Choroid plexus epithelial cell (primary cell): ENCODE results near the gene TXLNB.
A peak's percentile ranks its signal among the peaks of the same experiment; 100 is the strongest.
"Not testable (repeated sequence)": the region's sequence is repeated elsewhere in the genome, so short reads cannot be mapped to it uniquely, and the experiment has no call there.

Source experiments
- DNase-seq: peaks from one replicate; pipeline ENCODE4 v3.0.0-alpha.2; 2010; ENCODE audit warnings: low read depth
- H3K4me3 ChIP-seq: 2 replicates; pipeline ENCODE4 v1.5.1; 2011; ENCODE audit warnings: low read depth, mild to moderate bottlenecking, control low read depth, low read length, moderate library complexity
- TF ChIP-seq, protein P1 (sequence below): conservative IDR thresholded peaks from 2 replicates; pipeline ENCODE4 v1.5.1; 2011; ENCODE audit warnings: low read depth, mild to moderate bottlenecking, control low read depth, inconsistent platforms, low read length, moderate library complexity

The TXLNB gene

DNA sequence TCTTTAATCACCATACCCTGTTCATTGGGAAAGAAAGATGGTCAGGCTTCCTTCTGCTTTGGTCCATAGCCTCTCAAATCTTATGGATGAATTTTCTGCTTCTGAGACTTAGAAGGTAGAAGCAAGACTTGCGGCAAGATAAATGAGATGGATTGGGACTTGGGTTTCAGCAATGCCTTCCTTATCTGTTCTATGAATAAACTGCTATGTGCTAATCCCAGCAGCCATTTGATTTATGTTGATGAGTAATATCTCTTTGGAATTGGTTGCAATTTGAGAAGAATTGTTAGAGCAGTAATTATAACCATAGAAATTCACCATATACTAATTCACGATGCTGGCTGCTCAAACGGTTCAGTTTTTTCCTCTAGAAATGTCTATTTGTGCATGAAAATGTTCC lies 48.3 kb downstream of the TXLNB start:
- H3K4me3 ChIP-seq, result no peak overlapping the region
- TF ChIP-seq, protein P1, sequence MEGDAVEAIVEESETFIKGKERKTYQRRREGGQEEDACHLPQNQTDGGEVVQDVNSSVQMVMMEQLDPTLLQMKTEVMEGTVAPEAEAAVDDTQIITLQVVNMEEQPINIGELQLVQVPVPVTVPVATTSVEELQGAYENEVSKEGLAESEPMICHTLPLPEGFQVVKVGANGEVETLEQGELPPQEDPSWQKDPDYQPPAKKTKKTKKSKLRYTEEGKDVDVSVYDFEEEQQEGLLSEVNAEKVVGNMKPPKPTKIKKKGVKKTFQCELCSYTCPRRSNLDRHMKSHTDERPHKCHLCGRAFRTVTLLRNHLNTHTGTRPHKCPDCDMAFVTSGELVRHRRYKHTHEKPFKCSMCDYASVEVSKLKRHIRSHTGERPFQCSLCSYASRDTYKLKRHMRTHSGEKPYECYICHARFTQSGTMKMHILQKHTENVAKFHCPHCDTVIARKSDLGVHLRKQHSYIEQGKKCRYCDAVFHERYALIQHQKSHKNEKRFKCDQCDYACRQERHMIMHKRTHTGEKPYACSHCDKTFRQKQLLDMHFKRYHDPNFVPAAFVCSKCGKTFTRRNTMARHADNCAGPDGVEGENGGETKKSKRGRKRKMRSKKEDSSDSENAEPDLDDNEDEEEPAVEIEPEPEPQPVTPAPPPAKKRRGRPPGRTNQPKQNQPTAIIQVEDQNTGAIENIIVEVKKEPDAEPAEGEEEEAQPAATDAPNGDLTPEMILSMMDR, result no peak
- peak; percentile 19 for DNase-seq

- TF ChIP-seq, protein P1, result no peak
- DNase-seq, result no peak
- H3K4me3 ChIP-seq, result no peak overlapping the region
Observed at GRCh38 chr6:139242457-139243240, 49.1 kb downstream of the TXLNB start.

- TF ChIP-seq, protein P1, result no peak
- H3K4me3 ChIP-seq, result no peak overlapping the region
- DNase-seq, result peak; percentile 92
Observed at GRCh38 chr6:139240161-139241010, 51.4 kb downstream of the TXLNB start.

DNA sequence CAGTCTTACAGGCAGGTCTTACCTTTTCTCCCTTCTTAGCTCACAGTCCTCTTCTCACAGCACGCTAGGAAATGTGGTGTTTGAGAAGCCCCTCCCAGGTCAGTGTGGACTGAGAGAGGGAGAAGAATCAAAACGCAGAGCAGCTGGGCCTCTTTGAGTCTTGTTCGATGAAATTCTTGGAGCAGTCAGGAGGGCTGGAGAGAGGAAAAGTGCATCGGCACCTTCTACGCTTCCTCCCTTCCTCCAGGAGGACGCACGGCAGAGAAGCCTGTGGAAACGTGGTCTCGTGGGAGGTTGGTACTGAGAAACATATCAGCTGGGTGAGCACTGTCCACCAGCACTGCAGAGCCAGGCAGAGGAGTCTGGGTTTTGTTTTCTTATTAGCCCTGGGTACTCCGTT lies 52.7 kb downstream of the TXLNB start:
- peak; percentile 44 for DNase-seq
- H3K4me3 ChIP-seq, result peak overlapping the region; percentile 11
- TF ChIP-seq, protein P1, result no peak

DNA sequence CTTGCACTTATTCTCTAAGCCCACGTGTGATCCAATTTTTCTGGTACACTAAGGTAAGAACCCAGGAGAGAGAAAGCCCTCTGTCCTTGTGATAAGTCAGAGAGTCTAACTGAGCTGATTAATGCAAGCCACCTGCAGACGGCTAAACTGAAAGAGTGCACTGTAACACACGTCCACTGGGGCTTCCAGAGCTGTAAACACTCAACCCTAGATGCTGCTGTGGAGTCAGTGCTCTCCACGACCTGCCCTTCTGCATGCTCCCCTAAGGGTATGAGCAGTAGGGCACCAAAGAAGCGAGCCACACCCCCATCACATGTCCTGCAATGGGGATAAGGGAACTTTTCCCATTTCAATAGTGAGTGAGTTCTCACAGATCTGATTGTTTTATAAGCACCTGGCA lies 55.7 kb downstream of the TXLNB start:
- no peak for DNase-seq
- TF ChIP-seq, protein P1, result no peak
- no peak overlapping the region for H3K4me3 ChIP-seq

DNA sequence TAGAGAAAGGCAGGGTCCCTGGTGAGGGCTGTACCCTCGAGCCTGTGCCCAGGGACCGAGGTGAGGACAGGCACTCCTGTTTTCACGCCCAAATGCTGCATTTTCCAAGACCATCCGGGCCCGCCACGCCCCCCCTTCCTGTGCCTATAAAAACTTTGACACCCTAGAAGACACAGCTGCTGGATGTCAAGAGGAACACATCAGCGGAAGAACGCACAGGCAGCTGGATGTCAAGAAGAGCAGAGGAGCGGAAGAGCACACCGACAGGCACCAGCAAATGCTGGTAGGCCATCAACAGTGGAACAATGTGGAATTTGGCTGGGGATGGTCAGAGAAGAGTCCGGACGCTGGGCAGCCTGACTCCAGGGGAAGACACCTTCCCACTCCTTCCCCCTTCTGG lies 56.1 kb downstream of the TXLNB start:
- TF ChIP-seq, protein P1, result no peak
- no peak overlapping the region for H3K4me3 ChIP-seq
- no peak for DNase-seq

- H3K4me3 ChIP-seq, DNase-seq: not testable (repeated sequence)
Observed at GRCh38 chr6:139234193-139234592, 57.6 kb downstream of the TXLNB start.
